Measurements from ENCODE around the gene SEMA4A.
"Not testable (repeated sequence)": the region's sequence is repeated elsewhere in the genome, so short reads cannot be mapped to it uniquely, and the experiment has no call there.

Gene SEMA4A

GRCh38 chr1:156119503-156120209, 33.7 kb upstream of the SEMA4A start:
- DNase-seq, result peak in 1 of 2 experiments; percentile 32

DNA sequence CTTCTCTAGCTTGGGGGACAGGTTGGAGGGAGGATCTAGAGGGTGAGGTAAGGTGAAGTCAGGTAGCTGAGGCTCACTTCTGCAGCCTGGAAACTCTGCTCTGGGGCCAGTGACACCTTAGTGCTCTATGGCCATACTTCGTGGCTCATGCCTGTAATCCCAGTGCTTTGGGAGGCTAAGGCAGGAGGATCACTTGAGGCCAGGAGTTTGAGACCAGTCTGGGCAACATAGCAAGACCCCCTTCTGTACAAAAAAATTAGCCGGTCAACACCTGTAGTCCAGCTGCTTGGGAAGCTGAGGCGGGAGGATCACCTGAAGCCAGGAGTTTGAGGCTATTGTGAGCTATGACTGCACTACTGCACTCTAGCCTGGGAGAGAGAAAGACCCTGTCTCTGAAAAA, 33.1 kb upstream of the SEMA4A start:
- DNase-seq, result no peak

DNA sequence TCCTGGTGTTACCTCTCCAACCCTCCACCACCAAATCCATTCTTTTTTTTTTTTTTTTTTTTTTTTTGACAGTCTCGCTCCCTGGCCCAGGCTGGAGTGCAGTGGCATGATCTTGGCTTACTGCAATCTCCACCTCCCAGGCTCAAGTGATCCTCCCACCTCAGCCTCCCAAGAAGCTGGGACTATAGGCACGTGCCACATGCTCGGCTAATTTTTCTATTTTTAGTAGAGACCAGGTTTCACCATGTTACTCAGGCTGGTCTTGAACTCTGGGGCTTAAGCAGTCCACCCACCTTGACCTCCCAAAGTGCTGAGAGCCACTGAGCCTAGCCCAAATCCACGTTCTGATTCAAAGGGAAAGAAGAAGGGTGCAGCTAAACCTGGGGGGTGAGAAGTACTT, 32.4 kb upstream of the SEMA4A start:
- DNase-seq, result not testable (repeated sequence)

DNA sequence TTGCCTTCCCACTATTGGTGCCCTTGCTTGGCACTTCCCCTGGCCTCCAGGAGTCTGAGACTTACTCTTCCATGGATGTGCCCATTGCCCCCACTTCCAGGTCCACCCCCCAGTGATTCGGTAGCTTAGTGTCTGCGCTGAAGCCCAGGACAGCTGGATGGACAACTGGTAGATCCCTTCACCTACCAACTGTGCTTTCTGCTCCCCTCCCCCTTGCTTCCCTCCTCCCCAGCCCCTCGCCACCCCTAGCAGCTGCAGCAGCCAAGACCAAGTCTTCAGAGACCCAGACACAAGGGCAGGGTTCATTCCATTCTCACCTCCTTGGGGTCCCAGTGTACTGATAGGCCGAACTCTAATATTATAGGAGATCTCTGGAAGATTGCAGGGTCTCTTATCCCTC, 31.9 kb upstream of the SEMA4A start:
- DNase-seq, result no peak

- DNase-seq, result no peak
Observed at GRCh38 chr1:156122086-156122485, 31.3 kb upstream of the SEMA4A start.

- peak in 1 of 2 experiments; percentile 74 for DNase-seq
Observed at GRCh38 chr1:156122519-156123355, 30.6 kb upstream of the SEMA4A start.

GRCh38 chr1:156123356-156124196, 29.8 kb upstream of the SEMA4A start:
- DNase-seq, result peak; percentile 87 to 89

DNA sequence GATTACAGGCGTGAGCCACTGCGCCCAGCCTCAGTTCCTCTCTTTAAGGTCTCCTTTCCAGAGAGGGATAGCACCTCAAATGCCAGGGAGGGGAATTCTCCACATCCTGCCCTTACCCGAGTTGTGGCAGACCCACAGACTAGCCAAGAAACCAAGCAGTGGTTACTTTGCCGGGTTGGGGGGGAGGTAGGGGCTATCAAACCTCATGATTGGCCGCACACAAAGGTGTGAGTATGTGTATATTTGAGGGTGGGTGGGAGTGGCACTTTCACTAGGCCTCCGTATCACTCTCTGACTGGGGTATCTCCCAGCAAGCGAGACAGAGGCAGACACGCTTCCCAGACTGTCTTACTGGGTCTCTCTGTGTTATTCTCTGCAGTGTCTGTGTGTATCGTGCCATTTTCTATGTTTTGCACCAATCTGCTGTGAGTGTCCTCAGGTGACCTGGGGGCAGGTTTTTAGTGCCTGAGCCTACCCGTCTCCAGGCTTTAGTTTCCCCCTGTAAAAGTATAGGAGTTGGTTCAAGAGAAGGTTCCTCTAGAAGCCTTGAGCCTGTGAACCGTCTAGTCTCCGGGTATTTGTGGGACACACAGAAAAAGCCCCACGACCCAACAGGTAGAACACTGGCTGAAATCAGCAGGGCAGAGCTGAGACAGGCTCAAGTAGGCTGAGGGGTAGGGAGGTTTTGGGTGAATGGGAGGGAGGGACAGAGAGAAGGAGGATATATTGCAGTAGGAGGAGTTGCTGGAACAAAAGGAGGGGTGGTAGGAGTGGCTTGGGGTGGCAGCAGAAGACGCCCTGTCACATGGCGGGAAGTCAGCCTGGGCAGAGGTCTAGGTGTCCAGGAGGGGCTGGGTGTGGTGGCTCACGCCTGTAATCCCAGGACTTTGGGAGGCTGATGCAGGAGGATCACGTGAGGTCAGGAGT, 28.6 kb upstream of the SEMA4A start:
- DNase-seq, result peak in 1 of 2 experiments; percentile 47

DNA sequence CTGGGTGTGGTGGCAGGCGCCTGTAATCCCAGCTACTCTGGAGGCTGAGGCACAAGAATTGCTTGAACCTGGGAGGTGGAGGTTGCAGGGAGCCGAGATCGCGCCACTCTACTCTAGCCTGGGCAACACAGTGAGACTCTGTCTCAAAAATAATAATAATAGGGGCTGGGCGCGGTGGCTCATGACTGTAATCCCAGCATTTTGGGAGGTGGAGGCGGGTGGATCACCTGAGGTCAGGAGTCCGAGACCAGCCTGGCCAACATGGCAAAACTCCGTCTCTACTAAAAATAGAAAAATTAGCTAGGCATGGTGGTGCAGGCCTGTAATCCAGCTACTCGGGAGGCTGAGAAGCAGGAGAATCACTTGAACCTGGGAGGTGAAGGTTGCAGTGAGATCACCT, 27.8 kb upstream of the SEMA4A start:
- not testable (repeated sequence) for DNase-seq

GRCh38 chr1:156126043-156126629, 27.2 kb upstream of the SEMA4A start:
- DNase-seq, result peak; percentile 67 to 87

DNA sequence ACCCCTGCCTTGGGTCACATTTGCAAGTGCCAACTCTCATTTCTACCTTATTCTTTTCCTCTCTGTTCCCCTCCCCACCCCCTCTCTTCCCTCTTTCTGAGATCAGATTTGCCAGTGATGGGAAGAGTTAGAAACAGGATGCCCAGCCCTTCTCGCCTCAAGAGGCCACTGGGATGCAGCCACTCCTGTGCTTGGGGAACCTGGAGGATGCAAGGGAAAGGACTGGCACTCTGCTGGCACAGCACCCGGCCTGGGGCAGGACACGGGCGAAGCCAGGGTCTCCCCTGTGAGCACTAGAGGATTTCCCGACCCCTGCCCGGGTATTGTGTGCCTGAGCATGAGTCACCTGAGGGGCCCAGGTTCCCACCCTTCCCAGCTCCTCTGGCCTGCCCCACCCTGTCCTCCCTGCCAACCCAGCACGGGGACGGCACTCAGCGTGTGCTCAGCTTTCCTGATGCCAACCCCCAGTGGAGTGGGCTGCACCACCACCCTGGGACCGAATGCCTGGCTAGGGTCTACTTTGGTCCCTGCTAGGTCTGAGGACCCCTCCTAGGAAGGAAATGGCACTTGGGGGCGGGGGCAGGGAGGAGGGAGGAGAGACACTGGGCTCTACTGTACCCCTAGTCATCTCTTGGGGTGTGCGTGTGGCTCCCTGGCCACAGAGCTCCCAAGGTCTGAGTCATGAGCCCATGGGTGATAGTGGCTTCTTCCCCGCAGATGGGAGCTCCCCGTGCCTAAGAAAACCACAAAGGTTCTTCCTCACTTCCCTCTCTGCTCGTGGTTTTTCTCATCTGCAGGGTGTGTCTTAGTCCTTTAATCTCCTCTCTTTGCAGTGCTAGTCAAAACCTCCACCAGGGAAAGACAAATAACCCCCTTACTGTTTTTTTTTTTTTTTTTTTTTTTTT, 26.5 kb upstream of the SEMA4A start:
- DNase-seq, result peak; percentile 25 to 79

- no peak for DNase-seq
Observed at GRCh38 chr1:156128308-156128653, 25.1 kb upstream of the SEMA4A start.

- no peak for DNase-seq
Observed at GRCh38 chr1:156128654-156129597, 24.5 kb upstream of the SEMA4A start.

GRCh38 chr1:156129687-156130577, 23.5 kb upstream of the SEMA4A start:
- DNase-seq, result peak; percentile 65 to 85

- DNase-seq, result no peak
Observed at GRCh38 chr1:156130578-156130942, 22.8 kb upstream of the SEMA4A start.

DNA sequence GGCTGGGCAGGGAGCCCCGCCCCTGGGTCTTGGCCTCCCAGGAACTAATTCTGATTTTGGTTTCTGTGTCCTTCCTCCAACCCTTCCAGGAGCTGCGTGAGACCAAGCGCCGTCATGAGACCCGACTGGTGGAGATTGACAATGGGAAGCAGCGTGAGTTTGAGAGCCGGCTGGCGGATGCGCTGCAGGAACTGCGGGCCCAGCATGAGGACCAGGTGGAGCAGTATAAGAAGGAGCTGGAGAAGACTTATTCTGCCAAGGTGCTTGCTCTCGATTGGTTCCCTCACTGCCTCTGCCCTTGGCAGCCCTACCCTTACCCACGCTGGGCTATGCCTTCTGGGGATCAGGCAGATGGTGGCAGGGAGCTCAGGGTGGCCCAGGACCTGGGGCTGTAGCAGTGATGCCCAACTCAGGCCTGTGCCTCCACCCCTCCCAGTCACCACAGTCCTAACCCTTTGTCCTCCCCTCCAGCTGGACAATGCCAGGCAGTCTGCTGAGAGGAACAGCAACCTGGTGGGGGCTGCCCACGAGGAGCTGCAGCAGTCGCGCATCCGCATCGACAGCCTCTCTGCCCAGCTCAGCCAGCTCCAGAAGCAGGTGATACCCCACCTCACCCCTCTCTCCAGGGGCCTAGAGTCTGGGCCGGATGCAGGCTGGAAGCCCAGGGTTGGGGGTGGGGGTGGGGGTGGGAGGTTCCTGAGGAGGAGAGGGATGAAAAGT, 18.5 kb upstream of the SEMA4A start:
- no peak for DNase-seq

DNA sequence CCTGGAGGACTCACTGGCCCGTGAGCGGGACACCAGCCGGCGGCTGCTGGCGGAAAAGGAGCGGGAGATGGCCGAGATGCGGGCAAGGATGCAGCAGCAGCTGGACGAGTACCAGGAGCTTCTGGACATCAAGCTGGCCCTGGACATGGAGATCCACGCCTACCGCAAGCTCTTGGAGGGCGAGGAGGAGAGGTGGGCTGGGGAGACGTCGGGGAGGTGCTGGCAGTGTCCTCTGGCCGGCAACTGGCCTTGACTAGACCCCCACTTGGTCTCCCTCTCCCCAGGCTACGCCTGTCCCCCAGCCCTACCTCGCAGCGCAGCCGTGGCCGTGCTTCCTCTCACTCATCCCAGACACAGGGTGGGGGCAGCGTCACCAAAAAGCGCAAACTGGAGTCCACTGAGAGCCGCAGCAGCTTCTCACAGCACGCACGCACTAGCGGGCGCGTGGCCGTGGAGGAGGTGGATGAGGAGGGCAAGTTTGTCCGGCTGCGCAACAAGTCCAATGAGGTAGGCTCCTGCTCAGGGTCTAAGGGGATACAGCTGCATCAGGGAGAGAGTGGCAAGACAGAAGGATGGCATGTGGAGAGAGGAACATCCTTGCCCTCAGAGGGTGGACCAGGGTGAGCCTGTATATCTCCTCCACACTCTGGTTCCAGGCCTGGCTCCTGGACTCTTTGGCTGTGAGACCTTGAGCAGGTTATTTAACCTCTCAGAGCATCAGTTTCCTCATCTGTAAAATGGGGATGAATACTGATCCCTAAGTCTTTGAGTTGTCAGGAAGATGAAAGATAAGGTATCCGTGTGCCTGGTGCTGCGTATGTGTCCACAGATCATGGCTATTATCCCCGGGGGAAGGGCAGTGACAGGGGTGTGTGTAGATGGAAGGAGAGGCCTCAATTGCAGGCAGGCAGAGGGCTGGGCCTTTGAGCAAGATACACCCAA, 17.2 kb upstream of the SEMA4A start:
- DNase-seq, result no peak

Measured in SW 1271 (cell line).